ENCODE results near the gene CLIC3. TPM values are rescaled to one million over a fixed set of nuclear protein-coding genes. Genes with fewer than 3 reads are reported as not detected.
A peak's percentile ranks its signal among the peaks of the same experiment; 100 is the strongest.

The CLIC3 gene
- total and polyA plus RNA-seq, 4 donors: 17.2 to 115 (median 81.1) TPM

DNA sequence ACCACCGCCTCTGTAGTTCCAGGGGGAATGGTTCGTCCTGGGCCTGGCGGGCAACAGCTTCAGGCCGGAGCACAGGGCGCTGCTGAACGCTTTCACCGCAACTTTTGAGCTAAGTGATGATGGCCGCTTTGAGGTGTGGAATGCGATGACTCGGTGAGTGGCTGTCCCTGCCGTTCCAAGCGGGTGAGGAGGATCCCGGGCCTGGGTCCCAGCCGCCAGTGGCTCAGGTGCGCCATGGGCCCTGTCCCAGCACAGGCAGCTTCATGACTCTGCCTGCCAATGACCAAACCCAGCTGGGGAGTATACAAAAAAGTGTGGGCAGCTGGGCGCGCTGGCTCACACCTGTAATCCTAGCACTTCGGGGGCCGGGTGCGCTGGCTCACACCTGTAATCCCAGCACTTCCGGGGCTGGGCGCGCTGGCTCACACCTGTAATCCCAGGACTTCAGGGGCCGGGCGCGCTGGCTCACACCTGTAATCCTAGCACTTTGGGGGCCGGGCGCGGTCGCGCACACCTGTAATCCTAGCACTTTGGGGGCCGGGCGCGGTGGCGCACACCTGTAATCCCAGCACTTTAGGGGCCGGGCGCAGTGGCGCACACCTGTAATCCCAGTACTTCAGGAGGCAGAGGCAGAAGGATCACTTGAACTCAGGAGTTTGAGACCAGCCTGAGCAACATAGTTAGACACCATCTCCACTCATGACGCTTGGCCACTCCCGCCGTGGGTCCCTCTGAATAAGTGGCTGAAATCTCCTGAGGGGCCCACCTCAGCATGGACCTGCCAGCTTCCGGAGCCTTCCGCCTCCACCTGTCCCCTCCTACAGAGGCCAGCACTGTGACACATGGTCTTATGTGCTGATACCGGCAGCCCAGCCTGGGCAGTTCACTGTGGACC, 43.2 kb downstream of the CLIC3 start:
- ATAC-seq (ENCODE audit: insufficient read depth, low FRiP score): no peak
- no peaks in the 10 kb centered on the region for H3K36me3 ChIP-seq (ENCODE audit: control insufficient read depth in 4 of 4, insufficient read depth in 4 of 4, low read length in 4 of 4)
- no peaks in the 10 kb centered on the region for H3K9me3 ChIP-seq (ENCODE audit: control insufficient read depth in 4 of 4, insufficient read depth in 3 of 4, low read length in 3 of 4)
- H3K9ac ChIP-seq (ENCODE audit: insufficient read depth in 1 of 2, low read length in 2 of 2): no peak overlapping the region
- no peak overlapping the region for H3K27ac ChIP-seq (ENCODE audit: low read depth in 1 of 2, low read length in 1 of 2)
- H3K4me3 ChIP-seq: no peak overlapping the region
- H3K27me3 ChIP-seq (ENCODE audit: control insufficient read depth in 3 of 3, insufficient read depth in 3 of 3, low read length in 2 of 3): no peaks in the 10 kb centered on the region
- DNase-seq: no peak
- peaks cover 0 to 13% (median 4%) of the 10 kb centered on the region in 5 donors for H3K4me1 ChIP-seq (ENCODE audit: control insufficient read depth in 5 of 5, insufficient read depth in 5 of 5, low read length in 5 of 5)
- WGBS, 2 donors: 87 to 92% methylated on average over 35 to 44 of the region's 44 CpGs
- TF ChIP-seq, protein P1, sequence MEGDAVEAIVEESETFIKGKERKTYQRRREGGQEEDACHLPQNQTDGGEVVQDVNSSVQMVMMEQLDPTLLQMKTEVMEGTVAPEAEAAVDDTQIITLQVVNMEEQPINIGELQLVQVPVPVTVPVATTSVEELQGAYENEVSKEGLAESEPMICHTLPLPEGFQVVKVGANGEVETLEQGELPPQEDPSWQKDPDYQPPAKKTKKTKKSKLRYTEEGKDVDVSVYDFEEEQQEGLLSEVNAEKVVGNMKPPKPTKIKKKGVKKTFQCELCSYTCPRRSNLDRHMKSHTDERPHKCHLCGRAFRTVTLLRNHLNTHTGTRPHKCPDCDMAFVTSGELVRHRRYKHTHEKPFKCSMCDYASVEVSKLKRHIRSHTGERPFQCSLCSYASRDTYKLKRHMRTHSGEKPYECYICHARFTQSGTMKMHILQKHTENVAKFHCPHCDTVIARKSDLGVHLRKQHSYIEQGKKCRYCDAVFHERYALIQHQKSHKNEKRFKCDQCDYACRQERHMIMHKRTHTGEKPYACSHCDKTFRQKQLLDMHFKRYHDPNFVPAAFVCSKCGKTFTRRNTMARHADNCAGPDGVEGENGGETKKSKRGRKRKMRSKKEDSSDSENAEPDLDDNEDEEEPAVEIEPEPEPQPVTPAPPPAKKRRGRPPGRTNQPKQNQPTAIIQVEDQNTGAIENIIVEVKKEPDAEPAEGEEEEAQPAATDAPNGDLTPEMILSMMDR (IDR thresholded peaks at IDR 0.05; ENCODE audit: control extremely low read depth, extremely low read depth): no peak

DNA sequence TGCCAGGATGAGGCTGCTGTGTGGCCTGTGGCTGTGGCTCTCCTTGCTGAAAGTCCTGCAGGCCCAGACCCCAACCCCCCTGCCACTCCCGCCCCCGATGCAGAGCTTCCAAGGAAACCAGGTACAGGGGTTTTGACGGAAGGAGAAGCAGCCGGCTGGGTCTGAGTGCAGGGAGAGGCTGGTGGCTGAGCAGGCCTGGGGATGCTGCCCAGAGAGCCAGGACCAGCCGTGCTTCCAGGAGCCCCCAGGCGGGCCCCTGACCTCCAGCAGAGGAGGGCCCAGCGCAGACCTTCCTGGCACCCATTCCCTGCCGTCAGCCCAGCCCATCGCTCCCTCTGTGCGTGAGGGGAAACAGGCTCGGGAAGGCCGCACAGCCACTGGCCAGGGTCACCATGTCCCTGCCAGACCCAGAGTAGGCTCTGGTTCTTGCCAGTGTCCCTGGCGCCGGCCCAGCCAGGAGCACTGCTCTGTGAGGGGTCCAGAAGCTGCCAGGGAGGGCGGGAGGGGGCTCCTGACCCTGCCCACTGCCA, 44.0 kb downstream of the CLIC3 start:
- H3K4me1 ChIP-seq (ENCODE audit: control insufficient read depth in 5 of 5, insufficient read depth in 5 of 5, low read length in 5 of 5): peaks cover 0 to 13% (median 6%) of the 10 kb centered on the region in 5 donors
- H3K27me3 ChIP-seq (ENCODE audit: control insufficient read depth in 3 of 3, insufficient read depth in 3 of 3, low read length in 2 of 3): no peaks in the 10 kb centered on the region
- no peaks in the 10 kb centered on the region for H3K9me3 ChIP-seq (ENCODE audit: control insufficient read depth in 4 of 4, insufficient read depth in 3 of 4, low read length in 3 of 4)
- H3K4me3 ChIP-seq: no peak overlapping the region
- H3K36me3 ChIP-seq (ENCODE audit: control insufficient read depth in 4 of 4, insufficient read depth in 4 of 4, low read length in 4 of 4): no peaks in the 10 kb centered on the region
- 76 to 82% methylated on average over 14 to 15 of the region's 15 CpGs for WGBS, 2 donors
- no peak for ATAC-seq (ENCODE audit: insufficient read depth, low FRiP score)
- peak; percentile 38 to 57 (median 39) for DNase-seq
- TF ChIP-seq, protein P1 (IDR thresholded peaks at IDR 0.05; ENCODE audit: control extremely low read depth, extremely low read depth): no peak
- H3K9ac ChIP-seq (ENCODE audit: insufficient read depth in 1 of 2, low read length in 2 of 2): no peak overlapping the region
- H3K27ac ChIP-seq (ENCODE audit: low read depth in 1 of 2, low read length in 1 of 2): peak overlapping the region in 1 of 2 donors; percentile 22

DNA sequence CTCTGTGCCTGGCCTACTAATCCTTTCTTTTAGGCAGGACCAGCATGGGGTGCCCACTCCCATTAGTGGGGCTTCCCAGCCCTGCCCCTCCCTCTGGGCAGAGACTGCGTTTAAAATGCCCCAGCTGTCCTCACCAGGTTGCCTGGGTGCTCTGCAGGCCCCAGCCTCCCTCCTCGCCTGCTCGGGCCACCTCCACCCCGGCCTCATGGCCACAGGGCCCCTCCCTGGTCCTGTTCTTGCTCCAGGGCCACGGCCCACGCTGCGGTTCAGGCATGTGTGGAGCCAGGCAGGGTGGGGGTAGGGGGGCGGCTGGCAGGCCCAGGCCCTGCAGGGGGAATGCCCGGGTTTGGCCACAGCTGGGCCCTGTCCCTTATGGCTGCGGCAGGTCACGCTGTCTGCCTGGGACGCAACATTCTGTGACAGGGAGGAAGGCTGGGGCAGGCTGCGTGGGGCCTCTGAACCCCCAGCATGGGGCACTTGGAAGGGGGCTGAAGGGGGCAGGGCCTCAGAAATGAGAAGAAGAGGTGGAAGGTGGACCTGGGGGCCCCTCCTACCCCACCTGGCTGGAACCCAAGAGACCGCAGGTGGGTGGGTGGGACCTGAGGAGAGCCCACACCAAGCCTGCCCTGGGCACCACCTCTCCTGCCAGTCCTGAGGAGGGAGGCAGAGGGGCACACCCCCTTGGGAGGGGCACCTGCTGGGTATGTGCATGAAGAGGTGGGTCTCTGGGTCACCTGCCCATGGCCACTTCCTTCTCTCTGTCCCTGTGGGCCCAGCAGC, 44.6 kb downstream of the CLIC3 start, which contains the start of gene LCN12:
TSS of gene LCN12 (plus strand) at position 733 of the 780 bp plus-strand sequence. CDS start 55 bp downstream, outside the sequence.
- H3K27ac ChIP-seq (ENCODE audit: low read depth in 1 of 2, low read length in 1 of 2): peak within 1 kb of the TSS in 1 of 2 donors; percentile 22
- 86% methylated on average over 14 of the region's 14 CpGs for WGBS, 2 donors
- TF ChIP-seq, protein P1 (IDR thresholded peaks at IDR 0.05; ENCODE audit: control extremely low read depth, extremely low read depth): no peak
- peaks cover 0 to 17% (median 8%) of the 10 kb centered on the region in 5 donors for H3K4me1 ChIP-seq (ENCODE audit: control insufficient read depth in 5 of 5, insufficient read depth in 5 of 5, low read length in 5 of 5)
- H3K9ac ChIP-seq (ENCODE audit: insufficient read depth in 1 of 2, low read length in 2 of 2): no peak within 1 kb of the TSS
- H3K27me3 ChIP-seq (ENCODE audit: control insufficient read depth in 3 of 3, insufficient read depth in 3 of 3, low read length in 2 of 3): no peaks in the 10 kb centered on the region
- no peaks in the 10 kb centered on the region for H3K9me3 ChIP-seq (ENCODE audit: control insufficient read depth in 4 of 4, insufficient read depth in 3 of 4, low read length in 3 of 4)
- no peak within 1 kb of the TSS for H3K4me3 ChIP-seq
- DNase-seq (peak; percentile 35 to 63 (median 36)), ATAC-seq (ENCODE audit: insufficient read depth, low FRiP score) (no peak)
- H3K36me3 ChIP-seq (ENCODE audit: control insufficient read depth in 4 of 4, insufficient read depth in 4 of 4, low read length in 4 of 4): no peaks in the 10 kb centered on the region

Data from lung (tissue), 12 donors.